Ectodermal cell (in vitro differentiated cells): Measurements from ENCODE around the gene COL18A1.

Experiments
- H3K27ac ChIP-seq: 2 replicates; pipeline ENCODE4 v1.7.0; 2013; ENCODE audit warnings: mild to moderate bottlenecking, low read depth, low read length; ENCODE audit not compliant: insufficient read depth, poor library complexity, severe bottlenecking
- H3K27me3 ChIP-seq: 2 replicates; pipeline ENCODE4 v1.7.0; 2013; ENCODE audit warnings: mild to moderate bottlenecking, low read length; ENCODE audit not compliant: insufficient read depth, control insufficient read depth, poor library complexity, severe bottlenecking
- H3K36me3 ChIP-seq: one replicate; pipeline ENCODE4 v1.7.0; 2013; ENCODE audit warnings: low read length; ENCODE audit not compliant: control insufficient read depth, insufficient read depth
- H3K4me1 ChIP-seq: one replicate; pipeline ENCODE4 v1.7.0; 2013; ENCODE audit warnings: low read length; ENCODE audit not compliant: control insufficient read depth, insufficient read depth
- H3K4me3 ChIP-seq: 2 replicates; pipeline ENCODE4 v1.7.0; 2013; ENCODE audit warnings: low read depth, low read length, control low read depth; ENCODE audit not compliant: insufficient read depth
- H3K9me3 ChIP-seq: 2 replicates; pipeline ENCODE4 v1.7.0; 2013; ENCODE audit warnings: mild to moderate bottlenecking, low read length, moderate library complexity; ENCODE audit not compliant: control insufficient read depth
- WGBS, 2 experiments: methylation state at CpG; one replicate each; pipeline ENCODE4 v1.1.7; 2013; ENCODE audit warnings: missing lambda C conversion rate in 2 of 2; 5-methylcytosine and 5-hydroxymethylcytosine counted together

Gene COL18A1

GRCh38 chr21:45470773-45471524, 66.0 kb downstream of the COL18A1 start:
- no peak overlapping the region for H3K4me3 ChIP-seq
- peaks cover 15% of the 10 kb centered on the region for H3K4me1 ChIP-seq
- H3K27ac ChIP-seq: no peak overlapping the region
- H3K36me3 ChIP-seq: no peaks in the 10 kb centered on the region
- no peaks in the 10 kb centered on the region for H3K27me3 ChIP-seq
- H3K9me3 ChIP-seq: no peaks in the 10 kb centered on the region
- WGBS, 2 experiments: 95 to 97% methylated on average over 28 of the region's 28 CpGs

GRCh38 chr21:45471525-45472221, 66.7 kb downstream of the COL18A1 start:
- Histone ChIP-seq H3K27ac (no peak overlapping the region), H3K36me3 (no peaks in the 10 kb centered on the region), H3K9me3 (no peaks in the 10 kb centered on the region), H3K4me3 (no peak overlapping the region), H3K27me3 (no peaks in the 10 kb centered on the region), H3K4me1 (peaks cover 15% of the 10 kb centered on the region)
- 84 to 86% methylated on average over 30 of the region's 30 CpGs for WGBS, 2 experiments

- Histone ChIP-seq H3K27me3 (no peaks in the 10 kb centered on the region), H3K4me1 (peaks cover 15% of the 10 kb centered on the region), H3K9me3 (no peaks in the 10 kb centered on the region), H3K4me3 (no peak overlapping the region), H3K36me3 (no peaks in the 10 kb centered on the region), H3K27ac (no peak overlapping the region)
- WGBS, 2 experiments: 95 to 97% methylated on average over 42 of the region's 42 CpGs
These were observed 67.7 kb downstream of the COL18A1 start for GRCh38 chr21:45472445-45473365.

GRCh38 chr21:45473496-45474322, 68.7 kb downstream of the COL18A1 start:
- Histone ChIP-seq H3K9me3 (no peaks in the 10 kb centered on the region), H3K4me3 (no peak overlapping the region), H3K36me3 (peaks cover under 1% of the 10 kb centered on the region), H3K4me1 (peaks cover 15% of the 10 kb centered on the region), H3K27me3 (no peaks in the 10 kb centered on the region), H3K27ac (no peak overlapping the region)
- WGBS, 2 experiments: 96% methylated on average over 24 of the region's 24 CpGs

- Histone ChIP-seq H3K36me3 (peaks cover 6% of the 10 kb centered on the region), H3K27me3 (no peaks in the 10 kb centered on the region), H3K4me1 (peaks cover 11% of the 10 kb centered on the region), H3K4me3 (no peak overlapping the region), H3K27ac (no peak overlapping the region), H3K9me3 (no peaks in the 10 kb centered on the region)
- WGBS, 2 experiments: 96 to 97% methylated on average over 18 of the region's 18 CpGs
These were observed 69.5 kb downstream of the COL18A1 start for GRCh38 chr21:45474323-45474950.

- Histone ChIP-seq H3K27me3 (no peaks in the 10 kb centered on the region), H3K9me3 (no peaks in the 10 kb centered on the region), H3K4me3 (no peak overlapping the region), H3K27ac (no peak overlapping the region), H3K4me1 (peaks cover 6% of the 10 kb centered on the region), H3K36me3 (peaks cover 6% of the 10 kb centered on the region)
- 95% methylated on average over 43 of the region's 43 CpGs for WGBS, 2 experiments
These were observed 70.2 kb downstream of the COL18A1 start for GRCh38 chr21:45475004-45475685.

GRCh38 chr21:45475797-45476570, 71.0 kb downstream of the COL18A1 start:
- Histone ChIP-seq H3K4me3 (no peak overlapping the region), H3K9me3 (no peaks in the 10 kb centered on the region), H3K27ac (no peak overlapping the region), H3K27me3 (no peaks in the 10 kb centered on the region), H3K36me3 (peaks cover 6% of the 10 kb centered on the region), H3K4me1 (peaks cover under 1% of the 10 kb centered on the region)
- 96 to 97% methylated on average over 53 of the region's 53 CpGs for WGBS, 2 experiments

GRCh38 chr21:45476582-45476981, 71.6 kb downstream of the COL18A1 start:
- H3K4me1 ChIP-seq: no peaks in the 10 kb centered on the region
- H3K36me3 ChIP-seq: peaks cover 6% of the 10 kb centered on the region
- H3K27me3 ChIP-seq: no peaks in the 10 kb centered on the region
- H3K9me3 ChIP-seq: no peaks in the 10 kb centered on the region
- WGBS, 2 experiments: 91 to 93% methylated on average over 6 of the region's 6 CpGs
- no peak overlapping the region for H3K4me3 ChIP-seq
- no peak overlapping the region for H3K27ac ChIP-seq
